HCT116 (cell line): ENCODE data around the gene RNF112. TPM values are rescaled to one million over a fixed set of nuclear protein-coding genes. Genes with fewer than 3 reads are reported as not detected.

Experiments
- ATAC-seq: fragments of 200-7000 bp; cut with Tn5 transposase; 2 replicates; pipeline ENCODE4 v1.9.1; 2020; ENCODE audit warnings: mild to moderate bottlenecking, moderate library complexity
- BruUV-seq: library from RNA; stranded (reverse); fragments of 400-500 nt; replicated peaks from 2 replicates; lab custom pipeline; 2021; lab: Mats Ljungman, UMichigan
- CTCF ChIA-PET: fragments of 300-600 bp; sonication (Branson Sonifier 250); formaldehyde crosslinking; loops from one replicate; lab custom pipeline; 2021; ENCODE audit warnings: antibody characterized with exemption; lab: Charles Lee
- POLR2A ChIA-PET: fragments of 300-600, 350-600 bp; sonication (Branson Sonifier 250); formaldehyde crosslinking; loops from one replicate; lab custom pipeline; 2021; ENCODE audit warnings: antibody characterized with exemption; lab: Charles Lee
- RAD21 ChIA-PET, 2 experiments: fragments of 300-600 bp; sonication (Branson Sonifier 250); formaldehyde crosslinking; loops; one replicate each; lab custom pipeline; 2023; ENCODE audit warnings: low total read pairs in 2 of 2; ENCODE audit not compliant: uncharacterized antibody in 2 of 2, unreplicated experiment in 2 of 2, low non-redundant PET in 1 of 2; lab: Charles Lee
- DNase-seq: peaks from one replicate; pipeline ENCODE4 v3.0.0-alpha.2; 2010; ENCODE audit warnings: low read depth, low spot score
- H2AFZ ChIP-seq: fragments of 200-600 bp; shearing (Covaris generic), sonication (generic); 2 replicates; pipeline ENCODE4 v1.6.1; 2017; ENCODE audit warnings: low read depth, mixed run types, mixed read lengths, antibody characterized with exemption, low read length; ENCODE audit not compliant: poor library complexity, severe bottlenecking
- H3K27ac ChIP-seq: 2 replicates; pipeline ENCODE4 v1.5.1; 2012; ENCODE audit warnings: low read depth, low read length
- H3K27me3 ChIP-seq: fragments of 200-600 bp; sonication (generic); 2 replicates; pipeline ENCODE4 v1.6.1; 2016; ENCODE audit warnings: mixed run types, low read length, mixed read lengths; ENCODE audit not compliant: insufficient read depth
- H3K36me3 ChIP-seq, 2 experiments: fragments of 200-500 bp in 1 of 2; fragments of 200-600 bp in 1 of 2; sonication (Bioruptor generic) in 1 of 2; sonication (generic) in 1 of 2; 2 replicates each; pipeline versions ENCODE4 v1.5.1 to v1.6.1; 2014 to 2016; ENCODE audit warnings: low read length in 2 of 2, inconsistent platforms in 1 of 2, mixed read lengths in 1 of 2, mixed run types in 1 of 2; ENCODE audit not compliant: insufficient read depth in 2 of 2, control insufficient read depth in 1 of 2
- H3K4me1 ChIP-seq, 2 experiments: fragments of 200-600 bp in 1 of 2; sonication (generic) in 1 of 2; 2 replicates each; pipeline versions ENCODE4 v1.5.1 to v1.6.1; 2012 to 2017; ENCODE audit warnings: low read length in 2 of 2, inconsistent platforms in 1 of 2, mild to moderate bottlenecking in 1 of 2, mixed read lengths in 1 of 2, mixed run types in 1 of 2, moderate library complexity in 1 of 2; ENCODE audit not compliant: insufficient read depth in 2 of 2, control insufficient read depth in 1 of 2
- H3K4me2 ChIP-seq: fragments of 200-600 bp; sonication (generic); 2 replicates; pipeline ENCODE4 v1.6.1; 2017; ENCODE audit warnings: mixed run types, low read length, mixed read lengths
- H3K4me3 ChIP-seq, 2 experiments: fragments of 200-600 bp in 1 of 2; sonication (generic) in 1 of 2; replicated peaks in 1 of 2; 2 replicates each; pipeline ENCODE4 v1.5.1; 2011 to 2016; ENCODE audit warnings: low read length in 2 of 2, control low read depth in 1 of 2, low read depth in 1 of 2, mild to moderate bottlenecking in 1 of 2, mixed read lengths in 1 of 2, mixed run types in 1 of 2
- H3K79me2 ChIP-seq: fragments of 200-600 bp; sonication (generic); 2 replicates; pipeline ENCODE4 v1.6.1; 2017; ENCODE audit warnings: mild to moderate bottlenecking, mixed run types, low read length, moderate library complexity, mixed read lengths; ENCODE audit not compliant: insufficient read depth
- H3K9ac ChIP-seq: fragments of 200-600 bp; sonication (generic); 2 replicates; pipeline ENCODE4 v1.6.1; 2016; ENCODE audit warnings: low read length, mixed read lengths
- H3K9me2 ChIP-seq: fragments of 200-600 bp; sonication (generic), shearing (Covaris generic); 2 replicates; pipeline ENCODE4 v1.6.1; 2017; ENCODE audit warnings: mixed run types, mild to moderate bottlenecking, moderate library complexity; ENCODE audit not compliant: insufficient read depth
- H3K9me3 ChIP-seq, 2 experiments: fragments of 200-500 bp in 1 of 2; fragments of 200-600 bp in 1 of 2; sonication (Bioruptor generic) in 1 of 2; sonication (generic) in 1 of 2; 2 replicates each; pipeline ENCODE4 v1.6.1; 2014 to 2017; ENCODE audit warnings: low read length in 2 of 2, mixed read lengths in 2 of 2, inconsistent platforms in 1 of 2, low read depth in 1 of 2, mild to moderate bottlenecking in 1 of 2, mixed run types in 1 of 2, moderate library complexity in 1 of 2; ENCODE audit not compliant: control insufficient read depth in 1 of 2, insufficient read depth in 1 of 2
- H4K20me1 ChIP-seq: fragments of 200-600 bp; sonication (generic), shearing (Covaris generic); 2 replicates; pipeline ENCODE4 v1.6.1; 2017; ENCODE audit warnings: mixed run types, mild to moderate bottlenecking, moderate library complexity; ENCODE audit not compliant: insufficient read depth
- CEBPB ChIP-seq: IDR thresholded peaks from 2 replicates; pipeline ENCODE4 v1.6.1; 2012; ENCODE audit warnings: low read depth
- ELF1 ChIP-seq: IDR thresholded peaks from 2 replicates; pipeline ENCODE4 v1.6.1; 2012; ENCODE audit warnings: low read depth, borderline replicate concordance
- TCF7L2 ChIP-seq: IDR thresholded peaks from 2 replicates; pipeline ENCODE4 v1.7.0; 2011; ENCODE audit warnings: borderline replicate concordance, inconsistent platforms; ENCODE audit not compliant: insufficient read depth, insufficient read length; ENCODE audit errors: extremely low read depth
- YY1 ChIP-seq: IDR thresholded peaks from 2 replicates; pipeline ENCODE4 v1.6.1; 2011; ENCODE audit warnings: low read length, low read depth, moderate library complexity, mild to moderate bottlenecking; ENCODE audit not compliant: insufficient replicate concordance; ENCODE audit errors: extremely low read depth
- ZNF274 ChIP-seq: fragments of 200-500 bp; sonication (Bioruptor generic); IDR thresholded peaks from 2 replicates; pipeline ENCODE4 v1.6.1; 2014; ENCODE audit warnings: mild to moderate bottlenecking, low read depth, low read length, inconsistent platforms
- intact Hi-C: fragments of 100-400 bp; cut with micrococcal nuclease; formaldehyde crosslinking; loops from 2 replicates; pipeline ENCODE4 v1.10.0; 2022
- total RNA-seq: library from RNA; stranded (reverse); gene quantifications from one replicate; pipeline ENCODE4 v1.2.1, GENCODE V29; 2021; ENCODE audit not compliant: unreplicated experiment
- TF ChIP-seq, protein P1 (sequence below): IDR thresholded peaks from 2 replicates; pipeline ENCODE4 v1.6.1; 2011; ENCODE audit warnings: mild to moderate bottlenecking, low read length, moderate library complexity; ENCODE audit not compliant: insufficient replicate concordance; ENCODE audit errors: extremely low read depth
- TF ChIP-seq, protein P2 (sequence below): IDR thresholded peaks from 2 replicates; pipeline ENCODE4 v1.6.1; 2012

The RNF112 gene
- total RNA-seq, 1 experiment from 2014 or later = 0.98 TPM

DNA sequence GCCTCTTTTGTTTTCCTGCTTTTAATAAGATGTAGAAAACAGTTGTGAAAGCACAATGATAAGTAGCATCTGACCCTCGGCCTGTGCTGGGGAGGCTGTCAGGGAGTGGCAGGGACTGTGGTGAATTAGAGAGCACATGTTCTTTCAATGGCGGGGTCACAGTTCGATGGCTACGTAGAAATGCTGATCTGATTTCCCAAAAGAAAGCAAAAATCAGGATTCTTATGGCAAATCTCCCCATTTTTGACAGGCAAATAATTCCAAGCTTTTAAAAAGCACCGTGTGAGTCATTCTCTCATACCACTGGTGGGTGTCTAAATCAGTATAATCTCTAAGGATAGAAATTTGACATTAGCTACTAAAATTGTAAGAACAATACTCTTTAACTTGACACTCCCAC lies 36.9 kb upstream of the RNF112 start (continued):
- TF ChIP-seq YY1 = no peak
- no peak for TF ChIP-seq CEBPB
- no peak for TF ChIP-seq TCF7L2

- no peak overlapping the region for H3K9ac ChIP-seq
- peaks cover 10 to 11% of the 10 kb centered on the region in 2 experiments; a peak in 3 of 4 replicates for H3K36me3 ChIP-seq
- peaks cover 9 to 18% of the 10 kb centered on the region in 2 experiments; a peak in 3 of 4 replicates for H3K4me1 ChIP-seq
- H3K79me2 ChIP-seq = peaks cover 7% of the 10 kb centered on the region
- no TSS peak for BruUV-seq
- no peak overlapping the region for H2AFZ ChIP-seq
- TF ChIP-seq, protein P1, sequence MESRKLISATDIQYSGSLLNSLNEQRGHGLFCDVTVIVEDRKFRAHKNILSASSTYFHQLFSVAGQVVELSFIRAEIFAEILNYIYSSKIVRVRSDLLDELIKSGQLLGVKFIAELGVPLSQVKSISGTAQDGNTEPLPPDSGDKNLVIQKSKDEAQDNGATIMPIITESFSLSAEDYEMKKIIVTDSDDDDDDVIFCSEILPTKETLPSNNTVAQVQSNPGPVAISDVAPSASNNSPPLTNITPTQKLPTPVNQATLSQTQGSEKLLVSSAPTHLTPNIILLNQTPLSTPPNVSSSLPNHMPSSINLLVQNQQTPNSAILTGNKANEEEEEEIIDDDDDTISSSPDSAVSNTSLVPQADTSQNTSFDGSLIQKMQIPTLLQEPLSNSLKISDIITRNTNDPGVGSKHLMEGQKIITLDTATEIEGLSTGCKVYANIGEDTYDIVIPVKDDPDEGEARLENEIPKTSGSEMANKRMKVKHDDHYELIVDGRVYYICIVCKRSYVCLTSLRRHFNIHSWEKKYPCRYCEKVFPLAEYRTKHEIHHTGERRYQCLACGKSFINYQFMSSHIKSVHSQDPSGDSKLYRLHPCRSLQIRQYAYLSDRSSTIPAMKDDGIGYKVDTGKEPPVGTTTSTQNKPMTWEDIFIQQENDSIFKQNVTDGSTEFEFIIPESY = no peak
- TF ChIP-seq, protein P2, sequence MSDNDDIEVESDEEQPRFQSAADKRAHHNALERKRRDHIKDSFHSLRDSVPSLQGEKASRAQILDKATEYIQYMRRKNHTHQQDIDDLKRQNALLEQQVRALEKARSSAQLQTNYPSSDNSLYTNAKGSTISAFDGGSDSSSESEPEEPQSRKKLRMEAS = no peak
- no peak for TF ChIP-seq ELF1
- TF ChIP-seq TCF7L2 = no peak
- no peak for TF ChIP-seq ZNF274
- TF ChIP-seq, all 23 proteins: peak for 0
- Histone ChIP-seq H4K20me1 (no peaks in the 10 kb centered on the region), H3K9me2 (no peaks in the 10 kb centered on the region), H3K27ac (no peak overlapping the region), H3K9me3 (no peaks in the 10 kb centered on the region), H3K4me2 (no peak overlapping the region), H3K4me3 (no peak overlapping the region), H3K27me3 (no peaks in the 10 kb centered on the region)
- ATAC-seq = no peak
- ChIA-PET POLR2A (no interaction called here), RAD21 (no interaction called here), CTCF (no interaction called here)
- intact Hi-C loops = loop anchor here (5.0 kb wide), 1 partner anchor 377 kb away; no protein-coding TSS in a partner anchor
- DNase-seq = no peak
Measured at GRCh38 chr17:19375732-19376131, 35.3 kb upstream of the RNF112 start.
